IMR-90 (cell line): Measurements from ENCODE around the gene SRSF4. TPM values are rescaled to one million over a fixed set of nuclear protein-coding genes. Genes with fewer than 3 reads are reported as not detected.

ENCODE experiments used
- ATAC-seq: fragments of 200-7000 bp; cut with Tn5 transposase; 2 replicates; pipeline ENCODE4 v1.9.1; 2020; ENCODE audit warnings: low read depth, mild to moderate bottlenecking, moderate library complexity
- BruUV-seq: library from RNA; stranded (reverse); fragments of 400-500 nt; replicated peaks from 2 replicates; lab custom pipeline; 2021; lab: Mats Ljungman, UMichigan
- CTCF ChIA-PET: fragments of 300-600 bp; formaldehyde crosslinking; extraction: SDS; loops from one replicate; lab custom pipeline; 2021; ENCODE audit warnings: antibody characterized with exemption; lab: Yijun Ruan, JAX
- POLR2A ChIA-PET: fragments of 300-600 bp; sonication (Branson Sonifier 250); formaldehyde crosslinking; loops from one replicate; lab custom pipeline; 2022; ENCODE audit warnings: antibody characterized with exemption; ENCODE audit not compliant: unreplicated experiment; lab: Charles Lee
- DNase-seq: peaks from one replicate; pipeline ENCODE4 v3.0.0; 2013
- H2AFZ ChIP-seq: replicated peaks from 2 replicates; pipeline ENCODE3; 2013; ENCODE audit warnings: low read length, mild to moderate bottlenecking; ENCODE audit not compliant: poor library complexity
- H2AK5ac ChIP-seq: 2 replicates; pipeline ENCODE4 v1.6.1; 2013; ENCODE audit warnings: low read depth, low read length, inconsistent platforms
- H2AK9ac ChIP-seq: replicated peaks from 2 replicates; pipeline ENCODE3; 2013; ENCODE audit warnings: mild to moderate bottlenecking, low read depth, low read length, moderate library complexity; ENCODE audit not compliant: poor library complexity
- H2BK120ac ChIP-seq: 2 replicates; pipeline ENCODE4 v1.6.1; 2013; ENCODE audit warnings: low read depth, low read length, inconsistent platforms
- H2BK15ac ChIP-seq: 3 replicates; pipeline ENCODE4 v1.6.1; 2013; ENCODE audit warnings: low read depth, low read length, inconsistent platforms
- H2BK20ac ChIP-seq: 2 replicates; pipeline ENCODE4 v1.6.1; 2013; ENCODE audit warnings: low read depth, mild to moderate bottlenecking, inconsistent platforms, low read length, moderate library complexity
- H2BK5ac ChIP-seq: 2 replicates; pipeline ENCODE4 v1.6.1; 2013; ENCODE audit warnings: mild to moderate bottlenecking, low read depth, low read length, inconsistent platforms; ENCODE audit not compliant: poor library complexity, severe bottlenecking
- H3K14ac ChIP-seq: replicated peaks from 2 replicates; pipeline ENCODE4 v1.6.1; 2013; ENCODE audit warnings: low read depth, low read length, inconsistent platforms
- H3K18ac ChIP-seq: 2 replicates; pipeline ENCODE4 v1.6.1; 2013; ENCODE audit warnings: low read depth, low read length, control low read depth
- H3K23ac ChIP-seq: 2 replicates; pipeline ENCODE4 v1.6.1; 2013; ENCODE audit warnings: low read depth, low read length, inconsistent platforms
- H3K27ac ChIP-seq: 2 replicates; pipeline ENCODE4 v1.5.1; 2013; ENCODE audit warnings: mild to moderate bottlenecking, control low read depth, low read length; ENCODE audit not compliant: insufficient read depth
- H3K27me3 ChIP-seq: 2 replicates; pipeline ENCODE4 v1.6.1; 2013; ENCODE audit warnings: low read length; ENCODE audit not compliant: control insufficient read depth, insufficient read depth
- H3K36me3 ChIP-seq: 2 replicates; pipeline ENCODE4 v1.6.1; 2013; ENCODE audit warnings: low read length, mixed read lengths; ENCODE audit not compliant: control insufficient read depth, insufficient read depth
- H3K4ac ChIP-seq: 2 replicates; pipeline ENCODE4 v1.6.1; 2013; ENCODE audit warnings: low read depth, low read length, inconsistent platforms
- H3K4me1 ChIP-seq: 2 replicates; pipeline ENCODE4 v1.6.1; 2013; ENCODE audit warnings: low read length, mixed read lengths; ENCODE audit not compliant: control insufficient read depth, insufficient read depth
- H3K4me2 ChIP-seq: 2 replicates; pipeline ENCODE4 v1.6.1; 2013; ENCODE audit warnings: low read depth, mild to moderate bottlenecking, control low read depth, low read length, moderate library complexity
- H3K4me3 ChIP-seq: 2 replicates; pipeline ENCODE4 v1.5.1; 2013; ENCODE audit warnings: low read depth, mild to moderate bottlenecking, control low read depth, low read length, moderate library complexity; ENCODE audit not compliant: insufficient read depth
- H3K56ac ChIP-seq: 2 replicates; pipeline ENCODE4 v1.6.1; 2013; ENCODE audit warnings: low read length, inconsistent platforms; ENCODE audit not compliant: insufficient read depth; ENCODE audit errors: extremely low read depth
- H3K79me1 ChIP-seq, 2 experiments: 2 replicates each; pipeline ENCODE4 v1.6.1; 2013; ENCODE audit warnings: low read length in 2 of 2, inconsistent platforms in 1 of 2, low read depth in 1 of 2
- H3K9ac ChIP-seq: 2 replicates; pipeline ENCODE4 v1.6.1; 2013; ENCODE audit warnings: low read depth, low read length, control low read depth
- H3K9me1 ChIP-seq: 2 replicates; pipeline ENCODE4 v1.6.1; 2013; ENCODE audit warnings: low read length, inconsistent platforms; ENCODE audit not compliant: insufficient read depth
- H3K9me3 ChIP-seq: 2 replicates; pipeline ENCODE4 v1.6.1; 2013; ENCODE audit warnings: low read length; ENCODE audit not compliant: control insufficient read depth, insufficient read depth
- H4K20me1 ChIP-seq: 2 replicates; pipeline ENCODE4 v1.6.1; 2013; ENCODE audit warnings: low read length, inconsistent platforms; ENCODE audit not compliant: insufficient read depth
- H4K5ac ChIP-seq: 2 replicates; pipeline ENCODE4 v1.6.1; 2013; ENCODE audit warnings: mild to moderate bottlenecking, low read depth, low read length, control low read depth
- H4K8ac ChIP-seq, 2 experiments: 2 replicates each; pipeline ENCODE4 v1.6.1; 2013; ENCODE audit warnings: low read depth in 2 of 2, low read length in 2 of 2, control low read depth in 1 of 2, inconsistent platforms in 1 of 2
- H4K91ac ChIP-seq: 2 replicates; pipeline ENCODE4 v1.6.1; 2013; ENCODE audit warnings: low read depth, low read length, inconsistent platforms; ENCODE audit not compliant: insufficient read depth
- BHLHE40 ChIP-seq: fragments of 150-350 bp; IDR thresholded peaks from 2 replicates; pipeline ENCODE4 v1.6.1; 2016; ENCODE audit warnings: mild to moderate bottlenecking, low read depth, low read length
- CEBPB ChIP-seq: IDR thresholded peaks from 2 replicates; pipeline ENCODE4 v1.6.1; 2012; ENCODE audit warnings: low read depth, low read length, improper control_type of control experiment
- CHD1 ChIP-seq: IDR thresholded peaks from 2 replicates; pipeline ENCODE4 v1.6.1; 2012; ENCODE audit warnings: low read depth, low read length, improper control_type of control experiment
- FOS ChIP-seq: fragments of 150-350 bp; IDR thresholded peaks from 2 replicates; pipeline ENCODE4 v1.6.1; 2016; ENCODE audit warnings: low read depth, low read length
- MAFK ChIP-seq: IDR thresholded peaks from 2 replicates; pipeline ENCODE4 v1.6.1; 2012; ENCODE audit warnings: low read depth, low read length, improper control_type of control experiment
- MAZ ChIP-seq: IDR thresholded peaks from 2 replicates; pipeline ENCODE4 v1.6.1; 2012; ENCODE audit warnings: low read depth, mild to moderate bottlenecking, low read length, improper control_type of control experiment, moderate library complexity, borderline replicate concordance
- MXI1 ChIP-seq: IDR thresholded peaks from 2 replicates; pipeline ENCODE4 v1.6.1; 2012; ENCODE audit warnings: low read depth, mild to moderate bottlenecking, low read length, moderate library complexity, borderline replicate concordance
- NFE2L2 ChIP-seq: fragments of 150-350 bp; IDR thresholded peaks from 2 replicates; pipeline ENCODE4 v1.6.1; 2016; ENCODE audit warnings: low read depth, mild to moderate bottlenecking, low read length
- POLR2A ChIP-seq: IDR thresholded peaks from 2 replicates; pipeline ENCODE4 v1.6.1; 2012; ENCODE audit warnings: mild to moderate bottlenecking, low read depth, low read length
- RAD21 ChIP-seq: IDR thresholded peaks from 2 replicates; pipeline ENCODE4 v1.6.1; 2012; ENCODE audit warnings: low read length, improper control_type of control experiment
- RCOR1 ChIP-seq: IDR thresholded peaks from 2 replicates; pipeline ENCODE4 v1.6.1; 2012; ENCODE audit warnings: mild to moderate bottlenecking, low read length, improper control_type of control experiment; ENCODE audit not compliant: insufficient replicate concordance
- RFX5 ChIP-seq: IDR thresholded peaks from 2 replicates; pipeline ENCODE4 v1.8.0; 2012; ENCODE audit warnings: low read depth, mild to moderate bottlenecking, low read length, moderate library complexity
- SMC3 ChIP-seq: fragments of 150-350 bp; IDR thresholded peaks from 2 replicates; pipeline ENCODE4 v1.6.1; 2016; ENCODE audit warnings: low read depth, mild to moderate bottlenecking, antibody characterized with exemption, low read length, moderate library complexity
- WGBS, 2 experiments: methylation state at CpG; one replicate each; pipeline versions ENCODE4 v1.1.5 to v1.1.7; 2013; ENCODE audit warnings: missing lambda C conversion rate in 2 of 2; ENCODE audit not compliant: insufficient read length in 1 of 2; ENCODE audit errors: extremely low coverage in 2 of 2; 5-methylcytosine and 5-hydroxymethylcytosine counted together
- dilution Hi-C: fragments of 300-500 bp; cut with HindIII; formaldehyde crosslinking; loops from one replicate; pipeline ENCODE4 v1.14.3; 2018; ENCODE audit warnings: low sequenced_read_pairs; ENCODE audit not compliant: unreplicated experiment
- in situ Hi-C: fragments of 300-500 bp; cut with MboI; formaldehyde crosslinking; loops from 3 replicates; pipeline ENCODE4 v1.14.3; 2019; ENCODE audit warnings: low sequenced_read_pairs, inconsistent platforms, mixed read lengths
- intact Hi-C: fragments of 100-400 bp; cut with micrococcal nuclease; formaldehyde crosslinking; loops from 2 replicates; pipeline ENCODE4 v1.10.0; 2022
- polyA plus RNA-seq, 3 experiments: library from polyadenylated mRNA; depleted of rRNA; stranded (reverse); fragments of >200 nt; gene quantifications; 2 replicates each; pipeline ENCODE4 v1.2.3, GENCODE V29; 2012; ENCODE audit warnings: low replicate concordance in 1 of 3
- total RNA-seq: library from RNA; depleted of rRNA; stranded (reverse); fragments of >200 nt; gene quantifications from 2 replicates; pipeline ENCODE4 v1.2.3, GENCODE V29; 2012
- TF ChIP-seq, protein P1 (sequence below): fragments of 150-350 bp; IDR thresholded peaks from 2 replicates; pipeline ENCODE4 v1.6.1; 2016; ENCODE audit warnings: low read depth, mild to moderate bottlenecking, low read length, moderate library complexity, borderline replicate concordance
- TF ChIP-seq, protein P2 (sequence below): conservative IDR thresholded peaks from 2 replicates; pipeline ENCODE4 v1.5.1; 2012; ENCODE audit warnings: mild to moderate bottlenecking, low read depth, low read length, improper control_type of control experiment

Gene SRSF4
- total and polyA plus RNA-seq, 2 of the 4 experiments (the other 2 are of a cell fraction), result 20.8 to 48.5 TPM

DNA sequence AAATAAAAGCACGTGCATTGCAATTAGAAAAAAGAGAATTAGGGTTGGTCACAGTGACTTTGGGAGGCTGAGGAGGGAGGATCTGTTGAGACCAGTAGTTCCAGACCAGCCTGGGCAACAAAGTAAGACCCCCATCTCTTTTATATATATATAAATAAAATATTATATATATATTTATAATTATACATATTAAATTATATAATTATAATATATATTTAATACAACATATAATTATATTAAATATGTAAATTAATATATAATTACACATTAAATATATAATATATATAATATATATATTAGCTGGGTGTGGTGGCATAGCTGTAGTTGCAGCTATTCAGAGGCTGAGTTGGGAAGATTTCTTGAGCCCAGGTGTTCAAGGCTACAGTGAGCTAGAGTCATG lies 81.2 kb downstream of the SRSF4 start:
- no CpG with 5 or more reads among the region's 1 CpG for WGBS, 2 experiments
- ATAC-seq (no peak), DNase-seq (no peak)
- no peak overlapping the region for H3K27ac ChIP-seq
- no peak overlapping the region for H2BK5ac ChIP-seq
- H3K9me3 ChIP-seq, result no peaks in the 10 kb centered on the region
- no peak overlapping the region for H2AK5ac ChIP-seq
- in situ Hi-C loops (no loop called here), intact Hi-C loops (no loop called here), dilution Hi-C loops (no loop called here)
- no peak overlapping the region for H4K91ac ChIP-seq
- no peak overlapping the region for H2AFZ ChIP-seq
- no peak overlapping the region for H3K4me3 ChIP-seq
- H3K4me1 ChIP-seq, result no peaks in the 10 kb centered on the region
- ChIA-PET CTCF (no interaction called here), POLR2A (no interaction called here)
- no peak overlapping the region for H3K14ac ChIP-seq
- no peaks in the 10 kb centered on the region for H3K27me3 ChIP-seq
- H3K36me3 ChIP-seq, result no peaks in the 10 kb centered on the region
- no peak overlapping the region for H4K5ac ChIP-seq
- no peak for TF ChIP-seq POLR2A
- no peak for TF ChIP-seq SMC3
- no peak for TF ChIP-seq CEBPB
- TF ChIP-seq, protein P1, sequence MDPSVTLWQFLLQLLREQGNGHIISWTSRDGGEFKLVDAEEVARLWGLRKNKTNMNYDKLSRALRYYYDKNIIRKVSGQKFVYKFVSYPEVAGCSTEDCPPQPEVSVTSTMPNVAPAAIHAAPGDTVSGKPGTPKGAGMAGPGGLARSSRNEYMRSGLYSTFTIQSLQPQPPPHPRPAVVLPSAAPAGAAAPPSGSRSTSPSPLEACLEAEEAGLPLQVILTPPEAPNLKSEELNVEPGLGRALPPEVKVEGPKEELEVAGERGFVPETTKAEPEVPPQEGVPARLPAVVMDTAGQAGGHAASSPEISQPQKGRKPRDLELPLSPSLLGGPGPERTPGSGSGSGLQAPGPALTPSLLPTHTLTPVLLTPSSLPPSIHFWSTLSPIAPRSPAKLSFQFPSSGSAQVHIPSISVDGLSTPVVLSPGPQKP, result no peak
- TF ChIP-seq MAFK, result no peak
- no peak for TF ChIP-seq CHD1
- no peak for TF ChIP-seq BHLHE40
- TF ChIP-seq RFX5, result no peak
- TF ChIP-seq, protein P2, sequence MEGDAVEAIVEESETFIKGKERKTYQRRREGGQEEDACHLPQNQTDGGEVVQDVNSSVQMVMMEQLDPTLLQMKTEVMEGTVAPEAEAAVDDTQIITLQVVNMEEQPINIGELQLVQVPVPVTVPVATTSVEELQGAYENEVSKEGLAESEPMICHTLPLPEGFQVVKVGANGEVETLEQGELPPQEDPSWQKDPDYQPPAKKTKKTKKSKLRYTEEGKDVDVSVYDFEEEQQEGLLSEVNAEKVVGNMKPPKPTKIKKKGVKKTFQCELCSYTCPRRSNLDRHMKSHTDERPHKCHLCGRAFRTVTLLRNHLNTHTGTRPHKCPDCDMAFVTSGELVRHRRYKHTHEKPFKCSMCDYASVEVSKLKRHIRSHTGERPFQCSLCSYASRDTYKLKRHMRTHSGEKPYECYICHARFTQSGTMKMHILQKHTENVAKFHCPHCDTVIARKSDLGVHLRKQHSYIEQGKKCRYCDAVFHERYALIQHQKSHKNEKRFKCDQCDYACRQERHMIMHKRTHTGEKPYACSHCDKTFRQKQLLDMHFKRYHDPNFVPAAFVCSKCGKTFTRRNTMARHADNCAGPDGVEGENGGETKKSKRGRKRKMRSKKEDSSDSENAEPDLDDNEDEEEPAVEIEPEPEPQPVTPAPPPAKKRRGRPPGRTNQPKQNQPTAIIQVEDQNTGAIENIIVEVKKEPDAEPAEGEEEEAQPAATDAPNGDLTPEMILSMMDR, result no peak
- TF ChIP-seq MXI1, result no peak
- no peak for TF ChIP-seq MAZ
- TF ChIP-seq RAD21, result no peak
- TF ChIP-seq FOS, result no peak
- no peak for TF ChIP-seq RCOR1
- no peak for TF ChIP-seq NFE2L2
- H3K79me1 ChIP-seq, result no peaks in the 10 kb centered on the region
- H2BK15ac ChIP-seq, result no peak overlapping the region
- H3K9me1 ChIP-seq, result no peaks in the 10 kb centered on the region
- H3K4me2 ChIP-seq, result no peak overlapping the region
- no peak overlapping the region for H3K9ac ChIP-seq
- no peak overlapping the region for H3K23ac ChIP-seq
- no peak overlapping the region for H4K8ac ChIP-seq
- H2BK20ac ChIP-seq, result no peak overlapping the region
- no peak overlapping the region for H3K56ac ChIP-seq
- no peak overlapping the region for H2BK120ac ChIP-seq
- BruUV-seq, result no TSS peak
- no peaks in the 10 kb centered on the region for H4K20me1 ChIP-seq
- H3K18ac ChIP-seq, result no peak overlapping the region
- no peak overlapping the region for H3K4ac ChIP-seq
- H2AK9ac ChIP-seq, result no peak overlapping the region
